Endothelial cell (in vitro differentiated cells): ENCODE data around the gene KDM5A. TPM values are rescaled to one million over a fixed set of nuclear protein-coding genes. Genes with fewer than 3 reads are reported as not detected.
"Not testable (repeated sequence)": the region's sequence is repeated elsewhere in the genome, so short reads cannot be mapped to it uniquely, and the experiment has no call there.

ENCODE experiments used
- DNase-seq: peaks from one replicate; pipeline ENCODE4 v3.0.0; 2021; ENCODE audit warnings: low spot score
- H3K27ac Mint-ChIP-seq: one replicate; pipeline ENCODE4 v1.8.0; 2021; ENCODE audit warnings: mixed read lengths, inconsistent platforms; ENCODE audit not compliant: unreplicated experiment
- H3K27me3 Mint-ChIP-seq: one replicate; pipeline ENCODE4 v1.8.0; 2021; ENCODE audit warnings: mild to moderate bottlenecking, moderate library complexity, mixed read lengths, inconsistent platforms; ENCODE audit not compliant: unreplicated experiment
- H3K36me3 Mint-ChIP-seq: one replicate; pipeline ENCODE4 v1.8.0; 2021; ENCODE audit warnings: mild to moderate bottlenecking, low read depth, mixed read lengths, inconsistent platforms; ENCODE audit not compliant: unreplicated experiment
- H3K4me1 Mint-ChIP-seq: one replicate; pipeline ENCODE4 v1.8.0; 2021; ENCODE audit warnings: mild to moderate bottlenecking, mixed read lengths, inconsistent platforms; ENCODE audit not compliant: unreplicated experiment
- H3K4me3 Mint-ChIP-seq: one replicate; pipeline ENCODE4 v1.8.0; 2021; ENCODE audit warnings: mild to moderate bottlenecking, mixed read lengths, inconsistent platforms; ENCODE audit not compliant: unreplicated experiment
- H3K9me3 Mint-ChIP-seq: one replicate; pipeline ENCODE4 v1.8.0; 2021; ENCODE audit warnings: mixed read lengths, inconsistent platforms; ENCODE audit not compliant: unreplicated experiment
- CTCF ChIP-seq: fragments of 200-600 bp; sonication (generic); IDR thresholded peaks from one replicate; pipeline ENCODE4 v1.5.0; 2021; ENCODE audit warnings: antibody characterized with exemption; ENCODE audit not compliant: unreplicated experiment
- total RNA-seq: library from RNA; stranded (reverse); fragmentation: NEBNext Ultra II Directional; extraction: Animal tissue kit (Norgen Biotek cat#: 25700); gene quantifications from one replicate; pipeline ENCODE4 v1.2.1, GENCODE V29; 2021; ENCODE audit not compliant: unreplicated experiment

KDM5A gene
- total RNA-seq, 1 donor from 2014 or later = 86.3 TPM

DNA sequence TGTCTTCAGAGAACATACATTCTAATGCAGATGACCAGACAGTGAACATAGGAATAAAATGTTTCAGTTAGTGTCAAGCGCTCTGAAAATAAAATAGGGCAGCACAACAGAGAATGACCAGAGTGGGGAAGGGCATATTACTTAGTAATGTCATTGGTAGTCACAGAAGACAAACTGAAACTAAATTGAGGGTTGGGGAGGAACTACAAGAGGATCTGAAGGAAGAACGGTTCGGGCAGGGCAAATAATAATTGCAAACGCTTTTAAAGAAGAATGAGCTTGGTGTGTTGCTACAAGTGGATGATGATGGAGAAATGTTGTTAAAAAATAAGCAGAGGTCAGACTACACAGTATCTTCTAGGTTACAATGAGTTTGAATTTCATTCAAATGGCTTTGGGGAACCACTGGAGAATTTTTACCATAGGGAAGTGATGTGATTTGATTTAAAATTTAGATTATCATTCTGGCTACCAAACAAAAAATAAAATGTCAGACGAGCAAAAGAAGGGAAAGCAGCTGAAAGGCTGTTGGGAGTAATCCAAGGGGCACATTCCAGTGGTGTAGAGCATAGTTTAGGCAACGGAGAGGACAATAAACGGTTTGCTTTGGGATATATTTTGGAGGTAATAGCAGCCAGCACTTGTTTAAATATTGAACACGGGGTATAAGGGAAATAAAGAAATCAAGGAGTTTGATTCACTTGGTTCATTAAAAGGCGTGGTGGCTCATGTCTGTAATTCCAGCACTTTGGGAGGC lies 70.2 kb downstream of the KDM5A start:
- Mint-ChIP-seq H3K4me1 (peaks cover 21% of the 10 kb centered on the region), H3K36me3 (peaks cover 39% of the 10 kb centered on the region), H3K4me3 (no peak overlapping the region), H3K9me3 (no peaks in the 10 kb centered on the region), H3K27ac (no peak overlapping the region), H3K27me3 (peaks cover 5% of the 10 kb centered on the region)
- no peak for TF ChIP-seq CTCF
- no peak for DNase-seq

- no peak for TF ChIP-seq CTCF
- Mint-ChIP-seq H3K27ac (no peak overlapping the region), H3K4me1 (no peaks in the 10 kb centered on the region), H3K4me3 (no peak overlapping the region), H3K36me3 (peaks cover 50% of the 10 kb centered on the region), H3K27me3 (no peaks in the 10 kb centered on the region), H3K9me3 (no peaks in the 10 kb centered on the region)
- DNase-seq = no peak
Observed at GRCh38 chr12:308511-308910, 80.6 kb downstream of the KDM5A start.

DNA sequence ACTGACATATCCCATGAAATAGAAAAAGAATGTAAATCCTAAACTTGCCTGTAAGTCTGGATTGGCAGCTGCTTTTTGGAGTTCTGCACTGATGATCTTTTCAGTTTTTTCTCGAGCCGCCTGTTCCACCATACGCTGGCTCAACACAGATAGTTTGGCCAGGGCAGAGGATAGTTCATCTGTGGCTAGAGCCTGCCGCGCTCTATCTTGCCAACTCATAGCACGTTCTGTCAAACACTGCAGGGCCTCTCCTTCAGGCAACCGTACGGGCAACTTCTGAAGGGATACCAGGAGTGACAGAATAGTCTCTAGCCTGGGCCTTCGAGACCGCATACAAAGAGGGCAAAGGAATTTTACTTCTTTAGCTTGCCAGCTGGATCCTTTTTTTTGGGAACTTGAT lies 81.7 kb downstream of the KDM5A start:
- no peaks in the 10 kb centered on the region for H3K27me3 Mint-ChIP-seq
- H3K36me3 Mint-ChIP-seq = peaks cover 57% of the 10 kb centered on the region
- no peak overlapping the region for H3K27ac Mint-ChIP-seq
- H3K9me3 Mint-ChIP-seq = no peaks in the 10 kb centered on the region
- no peak overlapping the region for H3K4me3 Mint-ChIP-seq
- no peaks in the 10 kb centered on the region for H3K4me1 Mint-ChIP-seq
- no peak for TF ChIP-seq CTCF
- no peak for DNase-seq

- Mint-ChIP-seq H3K36me3 (peaks cover 73% of the 10 kb centered on the region), H3K9me3 (no peaks in the 10 kb centered on the region), H3K27me3 (peaks cover 4% of the 10 kb centered on the region), H3K27ac (no peak overlapping the region), H3K4me3 (no peak overlapping the region), H3K4me1 (no peaks in the 10 kb centered on the region)
- DNase-seq = no peak
- TF ChIP-seq CTCF = no peak
Observed at GRCh38 chr12:304805-305204, 84.3 kb downstream of the KDM5A start.

DNA sequence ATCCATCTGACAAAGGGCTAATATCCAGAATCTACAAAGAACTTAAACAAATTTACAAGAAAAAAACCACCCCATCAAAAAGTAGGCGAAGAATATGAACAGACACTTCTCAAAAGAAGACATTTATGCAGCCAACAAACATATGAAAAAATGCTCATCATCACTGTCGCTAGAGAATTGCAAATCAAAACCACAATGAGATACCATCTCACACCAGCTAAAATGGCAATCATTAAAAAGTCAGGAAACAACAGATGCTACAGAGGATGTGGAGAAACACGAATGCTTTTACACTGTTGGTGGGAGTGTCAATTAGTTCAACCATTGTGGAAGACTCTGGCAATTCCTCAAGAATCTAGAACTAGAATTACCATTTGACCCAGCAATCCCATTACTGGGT lies 86.4 kb downstream of the KDM5A start:
- DNase-seq, H3K27me3 Mint-ChIP-seq, H3K9me3 Mint-ChIP-seq, H3K4me1 Mint-ChIP-seq, H3K27ac Mint-ChIP-seq: not testable (repeated sequence)
- Mint-ChIP-seq H3K4me3 (peak overlapping the region; percentile 66), H3K36me3 (peaks cover 85% of the 10 kb centered on the region)

DNA sequence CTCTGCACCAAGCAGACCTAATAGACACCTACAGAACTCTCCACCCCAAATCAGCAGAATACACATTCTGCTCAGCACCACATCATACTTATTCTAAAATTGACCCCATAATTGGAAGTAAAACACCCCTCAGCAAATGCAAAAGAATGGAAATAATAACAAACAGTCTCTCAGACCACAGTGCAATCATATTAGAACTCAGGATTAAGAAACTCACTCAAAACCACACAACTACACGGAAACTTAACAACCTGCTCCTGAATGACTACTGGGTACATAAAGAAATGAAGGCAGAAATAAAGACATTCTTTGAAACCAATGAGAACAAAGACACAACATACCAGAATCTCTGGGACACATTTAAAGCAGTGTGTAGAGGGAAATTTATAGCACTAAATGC lies 89.0 kb downstream of the KDM5A start:
- H3K27me3 Mint-ChIP-seq, H3K27ac Mint-ChIP-seq, H3K4me1 Mint-ChIP-seq, H3K9me3 Mint-ChIP-seq, DNase-seq: not testable (repeated sequence)
- Mint-ChIP-seq H3K36me3 (peaks cover 86% of the 10 kb centered on the region), H3K4me3 (peak overlapping the region; percentile 11)

GRCh38 chr12:299511-299910 lies 89.6 kb downstream of the KDM5A start:
- not testable (repeated sequence) for H3K4me3 Mint-ChIP-seq, H3K9me3 Mint-ChIP-seq, H3K27ac Mint-ChIP-seq

DNA sequence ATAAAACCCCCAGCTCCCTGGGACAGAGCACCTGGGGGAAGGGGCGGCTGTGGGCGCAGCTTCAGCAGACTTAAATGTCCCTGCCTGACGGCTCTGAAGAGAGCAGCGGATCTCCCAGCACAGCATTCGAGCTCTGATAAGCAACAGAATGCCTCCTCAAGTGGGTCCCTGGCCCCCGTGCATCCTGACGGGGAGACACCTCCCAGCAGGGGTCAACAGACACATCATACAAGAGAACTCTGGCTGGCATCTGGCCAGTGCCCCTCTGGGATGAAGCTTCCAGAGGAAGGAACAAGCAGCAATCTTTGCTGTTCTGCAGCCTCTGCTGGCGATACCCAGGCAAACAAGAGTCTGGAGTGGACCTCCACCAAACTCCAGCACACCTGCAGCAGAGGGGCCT lies 91.1 kb downstream of the KDM5A start:
- H3K4me3 Mint-ChIP-seq, DNase-seq, H3K27ac Mint-ChIP-seq, H3K27me3 Mint-ChIP-seq, H3K4me1 Mint-ChIP-seq, H3K9me3 Mint-ChIP-seq: not testable (repeated sequence)
- peaks cover 86% of the 10 kb centered on the region for H3K36me3 Mint-ChIP-seq

More at GRCh38 chr12:299511-299910, 89.6 kb downstream of the KDM5A start:
- H3K27me3 Mint-ChIP-seq, H3K4me1 Mint-ChIP-seq, DNase-seq: not testable (repeated sequence)
- H3K36me3 Mint-ChIP-seq = peaks cover 91% of the 10 kb centered on the region
